NCI-H2227 treated with DMSO at 0.1 percent for 48 hours (cell line): ENCODE measurements around the gene FGF10.

Experiments
- DNase-seq: peaks from one replicate; lab custom pipeline; 2025; lab: John Stamatoyannopoulos, UW

Gene FGF10

GRCh38 chr5:44257653-44258365 lies 131.4 kb downstream of the FGF10 start:
- no peak for DNase-seq

GRCh38 chr5:44257221-44257620 lies 132.0 kb downstream of the FGF10 start:
- no peak for DNase-seq
